Thyroid gland (tissue), 4 donors: ENCODE results near the gene PRKCA. TPM values are rescaled to one million over a fixed set of nuclear protein-coding genes. Genes with fewer than 3 reads are reported as not detected.
"Not testable (repeated sequence)": the region's sequence is repeated elsewhere in the genome, so short reads cannot be mapped to it uniquely, and the experiment has no call there.

Experiments
- DNase-seq, 2 donors: peaks; one replicate each; pipeline ENCODE4 v3.0.0-alpha.2; 2019
- H3K27ac ChIP-seq, 3 donors: fragments of 200-600 bp; sonication (generic); 1 replicate in 2 of 3; 2 replicates in 1 of 3; pipeline ENCODE4 v1.5.1; 2016 to 2019; ENCODE audit warnings: mild to moderate bottlenecking in 1 of 3, moderate library complexity in 1 of 3
- H3K27me3 ChIP-seq: fragments of 200-600 bp; sonication (generic); one replicate; pipeline ENCODE4 v1.5.1; 2019
- H3K36me3 ChIP-seq, 2 donors: fragments of 200-600 bp; sonication (generic); one replicate each; pipeline ENCODE4 v1.5.1; 2016 to 2019
- H3K4me1 ChIP-seq, 2 donors: fragments of 200-600 bp; sonication (generic); one replicate each; pipeline ENCODE4 v1.5.1; 2017 to 2019
- H3K4me3 ChIP-seq, 3 donors: fragments of 200-600 bp; sonication (generic); replicated peaks in 1 of 3; 1 replicate in 2 of 3; 2 replicates in 1 of 3; pipeline ENCODE4 v1.5.1; 2016; ENCODE audit warnings: mild to moderate bottlenecking in 1 of 3
- H3K9me3 ChIP-seq: fragments of 200-600 bp; sonication (generic); one replicate; pipeline ENCODE4 v1.5.1; 2017
- POLR2A ChIP-seq, 2 donors: fragments of 450-650 bp; IDR thresholded peaks; one replicate each; pipeline ENCODE4 v1.6.1; 2017; ENCODE audit warnings: antibody characterized with exemption in 2 of 2, mild to moderate bottlenecking in 2 of 2, moderate library complexity in 1 of 2
- WGBS, 2 donors: methylation state at CpG; one replicate each; pipeline ENCODE4 v1.1.5; 2017; 5-methylcytosine and 5-hydroxymethylcytosine counted together
- intact Hi-C: fragments of 100-400 bp; cut with DNase I; formaldehyde crosslinking; loops from one replicate; pipeline ENCODE4 v1.15.1; 2023
- total RNA-seq, 4 donors: library from RNA; depleted of rRNA; stranded (reverse); fragments of >200 nt; gene quantifications; one replicate each; pipeline ENCODE4 v1.2.3, GENCODE V29; 2016
- TF ChIP-seq, protein P1 (sequence below), 6 experiments: fragments of 200-600 bp in 3 of 6; fragments of 450-650 bp in 3 of 6; sonication (generic) in 3 of 6; IDR thresholded peaks; one replicate each; pipeline ENCODE4 v1.5.1; 2016 to 2019; ENCODE audit warnings: antibody characterized with exemption in 6 of 6, mild to moderate bottlenecking in 2 of 6, inconsistent platforms in 1 of 6, moderate library complexity in 1 of 6

PRKCA gene
- total RNA-seq, 4 donors from 2014 or later = 6.7 to 24.2 (median 15.3) TPM

DNA sequence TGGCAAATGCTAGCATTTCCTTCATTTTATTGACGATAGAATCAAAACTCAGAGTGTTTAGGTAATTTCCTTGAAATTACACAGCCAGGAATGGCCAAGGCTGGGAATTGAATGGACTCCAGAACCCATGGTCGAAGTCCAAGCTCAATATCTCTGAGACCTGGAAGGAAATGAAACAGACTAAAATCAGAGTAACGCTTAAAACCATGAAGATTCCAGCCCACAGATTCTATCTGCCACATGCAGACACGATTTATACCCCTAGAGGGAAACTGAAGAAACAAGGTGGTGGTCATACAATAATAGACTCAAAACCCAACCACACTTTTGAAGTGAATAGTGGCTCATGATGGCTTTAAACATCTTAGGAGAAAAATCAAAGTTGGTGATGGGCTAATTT, 95.6 kb downstream of the PRKCA start:
- intact Hi-C loops = no loop called here
- H3K9me3 ChIP-seq = no peaks in the 10 kb centered on the region
- no peaks in the 10 kb centered on the region for H3K4me1 ChIP-seq
- no peak overlapping the region for H3K4me3 ChIP-seq
- no peaks in the 10 kb centered on the region for H3K36me3 ChIP-seq
- TF ChIP-seq, protein P1, sequence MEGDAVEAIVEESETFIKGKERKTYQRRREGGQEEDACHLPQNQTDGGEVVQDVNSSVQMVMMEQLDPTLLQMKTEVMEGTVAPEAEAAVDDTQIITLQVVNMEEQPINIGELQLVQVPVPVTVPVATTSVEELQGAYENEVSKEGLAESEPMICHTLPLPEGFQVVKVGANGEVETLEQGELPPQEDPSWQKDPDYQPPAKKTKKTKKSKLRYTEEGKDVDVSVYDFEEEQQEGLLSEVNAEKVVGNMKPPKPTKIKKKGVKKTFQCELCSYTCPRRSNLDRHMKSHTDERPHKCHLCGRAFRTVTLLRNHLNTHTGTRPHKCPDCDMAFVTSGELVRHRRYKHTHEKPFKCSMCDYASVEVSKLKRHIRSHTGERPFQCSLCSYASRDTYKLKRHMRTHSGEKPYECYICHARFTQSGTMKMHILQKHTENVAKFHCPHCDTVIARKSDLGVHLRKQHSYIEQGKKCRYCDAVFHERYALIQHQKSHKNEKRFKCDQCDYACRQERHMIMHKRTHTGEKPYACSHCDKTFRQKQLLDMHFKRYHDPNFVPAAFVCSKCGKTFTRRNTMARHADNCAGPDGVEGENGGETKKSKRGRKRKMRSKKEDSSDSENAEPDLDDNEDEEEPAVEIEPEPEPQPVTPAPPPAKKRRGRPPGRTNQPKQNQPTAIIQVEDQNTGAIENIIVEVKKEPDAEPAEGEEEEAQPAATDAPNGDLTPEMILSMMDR (IDR thresholded peaks at IDR 0.05) = no peak
- TF ChIP-seq POLR2A (IDR thresholded peaks at IDR 0.05) = no peak
- DNase-seq = no peak
- no peak overlapping the region for H3K27ac ChIP-seq
- 70 to 77% methylated on average over 4 of the region's 4 CpGs for whole genome bisulfite sequencing, 2 donors
- H3K27me3 ChIP-seq = no peaks in the 10 kb centered on the region

DNA sequence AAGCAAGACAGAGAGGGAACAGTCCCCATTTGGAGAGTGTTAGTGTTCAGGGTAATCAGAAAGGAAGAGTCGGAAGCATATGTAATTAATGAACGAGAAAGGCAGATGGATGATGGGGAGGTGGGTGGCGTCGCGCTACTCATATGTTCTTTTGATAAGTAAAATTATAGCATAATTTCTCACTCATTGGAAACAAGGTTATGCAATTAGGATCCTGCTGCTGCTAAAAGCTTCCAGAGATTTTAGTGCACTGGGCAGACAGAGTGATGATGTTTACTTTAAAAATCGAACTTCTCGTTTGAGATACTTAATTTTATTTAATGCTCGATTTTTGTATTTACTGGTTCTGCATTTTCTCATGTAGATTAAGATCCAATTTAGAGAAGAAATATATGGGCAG, 96.2 kb downstream of the PRKCA start:
- intact Hi-C loops = no loop called here
- 89% methylated on average over 8 of the region's 8 CpGs for WGBS, 2 donors
- Histone ChIP-seq H3K27me3 (no peaks in the 10 kb centered on the region), H3K4me3 (no peak overlapping the region), H3K4me1 (no peaks in the 10 kb centered on the region), H3K36me3 (no peaks in the 10 kb centered on the region), H3K9me3 (no peaks in the 10 kb centered on the region), H3K27ac (no peak overlapping the region)
- no peak for DNase-seq
- TF ChIP-seq POLR2A (IDR thresholded peaks at IDR 0.05) = no peak
- TF ChIP-seq, protein P1 (IDR thresholded peaks at IDR 0.05) = no peak

DNA sequence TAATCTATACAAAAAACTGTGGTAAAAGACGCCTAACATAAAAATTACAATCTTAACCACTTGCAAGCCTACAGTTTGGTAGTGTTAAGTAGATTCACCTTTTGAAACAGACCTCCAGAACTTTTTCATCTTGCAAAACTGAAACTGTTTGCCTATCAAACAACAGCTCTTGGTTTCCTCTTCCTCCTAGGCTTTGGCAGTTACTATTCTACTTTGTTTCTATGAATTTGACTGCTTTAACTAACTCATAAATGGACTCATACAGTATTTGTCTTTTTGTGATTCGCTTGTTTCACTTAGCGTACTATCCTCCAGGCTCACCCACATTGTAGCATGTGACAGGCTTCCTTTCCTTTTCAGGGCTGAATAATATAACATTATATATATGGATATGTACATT, 97.0 kb downstream of the PRKCA start:
- no peaks in the 10 kb centered on the region for H3K4me1 ChIP-seq
- DNase-seq = no peak
- H3K4me3 ChIP-seq = no peak overlapping the region
- intact Hi-C loops = no loop called here
- no peak overlapping the region for H3K27ac ChIP-seq
- 94 to 97% methylated on average over 3 of the region's 3 CpGs for WGBS, 2 donors
- no peaks in the 10 kb centered on the region for H3K27me3 ChIP-seq
- TF ChIP-seq, protein P1 (IDR thresholded peaks at IDR 0.05) = no peak
- TF ChIP-seq POLR2A (IDR thresholded peaks at IDR 0.05) = no peak
- no peaks in the 10 kb centered on the region for H3K36me3 ChIP-seq
- no peaks in the 10 kb centered on the region for H3K9me3 ChIP-seq

DNA sequence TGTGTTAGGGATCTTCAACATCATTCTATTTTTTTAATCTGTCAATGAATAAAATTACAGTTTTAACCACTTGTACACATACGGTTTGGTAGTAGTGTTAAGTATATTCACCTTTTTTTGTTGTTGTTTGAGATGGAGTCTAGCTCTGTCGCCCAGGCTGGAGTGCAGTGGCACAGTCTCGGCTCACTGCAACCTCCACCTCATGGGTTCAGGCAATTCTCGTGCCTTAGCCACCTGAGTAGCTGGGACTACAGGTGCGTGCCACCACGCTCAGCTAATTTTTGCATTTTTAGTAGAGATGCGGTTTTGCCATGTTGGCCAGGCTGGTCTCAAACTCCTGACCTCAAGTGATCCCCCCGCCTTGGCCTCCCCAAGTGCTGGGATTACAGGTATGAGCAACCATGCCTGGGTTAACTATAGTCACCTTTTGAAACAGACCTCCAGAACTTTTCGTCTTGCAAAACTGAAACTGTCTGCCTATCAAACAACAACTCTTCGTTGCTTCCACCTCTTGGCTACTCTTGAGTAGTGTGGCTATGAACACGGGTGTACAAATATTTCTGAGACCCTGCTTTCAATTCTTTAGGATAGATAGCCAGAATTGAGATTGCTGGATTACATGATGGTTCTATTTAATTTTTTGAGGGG, 97.8 kb downstream of the PRKCA start:
- H3K4me1 ChIP-seq, H3K27ac ChIP-seq, DNase-seq, H3K4me3 ChIP-seq, H3K36me3 ChIP-seq, H3K9me3 ChIP-seq, H3K27me3 ChIP-seq, intact Hi-C loops: not testable (repeated sequence)
- 88 to 96% methylated on average over 11 of the region's 11 CpGs for WGBS, 2 donors

DNA sequence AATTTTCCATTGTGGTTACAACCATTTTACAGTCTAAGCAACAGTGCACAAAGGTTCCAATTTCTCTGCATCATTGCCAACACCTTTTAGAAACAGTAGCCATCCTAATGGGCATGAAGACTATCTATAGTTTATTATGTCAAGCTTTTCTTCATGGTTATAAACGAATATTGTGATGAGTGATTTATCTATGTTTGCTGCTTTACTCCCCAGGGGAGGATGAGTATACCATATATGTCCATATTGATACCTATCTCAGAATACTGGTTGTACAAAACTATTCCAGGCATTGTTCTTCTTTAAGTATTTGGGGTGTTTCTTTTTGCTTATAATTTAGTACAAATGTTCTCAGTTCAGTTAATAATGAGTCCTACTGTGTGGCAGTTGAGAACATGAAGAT, 98.3 kb downstream of the PRKCA start:
- intact Hi-C loops = no loop called here
- Histone ChIP-seq H3K27ac (no peak overlapping the region), H3K4me3 (no peak overlapping the region), H3K4me1 (no peaks in the 10 kb centered on the region), H3K36me3 (no peaks in the 10 kb centered on the region), H3K9me3 (no peaks in the 10 kb centered on the region), H3K27me3 (no peaks in the 10 kb centered on the region)
- no peak for DNase-seq
- 0 to 43% methylated on average over 1 of the region's 1 CpG for WGBS, 2 donors
- no peak for TF ChIP-seq POLR2A (IDR thresholded peaks at IDR 0.05)
- TF ChIP-seq, protein P1 (IDR thresholded peaks at IDR 0.05) = no peak
